HepG2 (cell line): ENCODE measurements around the gene SMIM20. TPM values are rescaled to one million over a fixed set of nuclear protein-coding genes. Genes with fewer than 3 reads are reported as not detected.

ENCODE experiments used
- CBX1 ChIP-seq: IDR thresholded peaks from one replicate; pipeline ENCODE4 v1.6.1; 2016; ENCODE audit warnings: antibody characterized with exemption, low read depth
- ERF ChIP-seq: IDR thresholded peaks from 2 replicates; pipeline ENCODE4 v1.6.1; 2018; ENCODE audit warnings: missing biosample characterization, missing genetic modification reagents
- FOXO1 ChIP-seq: sonication (generic); formaldehyde crosslinking; IDR thresholded peaks from 2 replicates; pipeline ENCODE4 v1.4.0; 2020; ENCODE audit warnings: missing genetic modification reagents
- GFI1 ChIP-seq: sonication (generic); formaldehyde crosslinking; IDR thresholded peaks from 2 replicates; pipeline ENCODE4 v1.5.0; 2020; ENCODE audit warnings: missing genetic modification reagents, mild to moderate bottlenecking, borderline replicate concordance
- MEIS2 ChIP-seq: sonication (generic); formaldehyde crosslinking; IDR thresholded peaks from 2 replicates; pipeline ENCODE4 v1.9.0; 2021; ENCODE audit warnings: mild to moderate bottlenecking, missing genetic modification reagents
- PTBP1 ChIP-seq: fragments of 200-400 bp; formaldehyde crosslinking; IDR thresholded peaks from 2 replicates; pipeline ENCODE4 v1.6.1; 2018; ENCODE audit warnings: low read length, low read depth; ENCODE audit not compliant: poor library complexity, severe bottlenecking
- RBAK ChIP-seq: sonication (generic); formaldehyde crosslinking; IDR thresholded peaks from 2 replicates; pipeline ENCODE4 v1.5.1; 2020; ENCODE audit warnings: mild to moderate bottlenecking, missing genetic modification reagents
- ZBTB42 ChIP-seq: sonication (generic); formaldehyde crosslinking; IDR thresholded peaks from 2 replicates; pipeline ENCODE4 v1.5.0; 2020; ENCODE audit warnings: mild to moderate bottlenecking, missing genetic modification reagents
- ZFP36L1 ChIP-seq: sonication (generic); formaldehyde crosslinking; IDR thresholded peaks from 2 replicates; pipeline ENCODE4 v1.8.0; 2022; ENCODE audit warnings: mild to moderate bottlenecking, missing genetic modification reagents, moderate library complexity
- ZFX ChIP-seq: sonication (generic); formaldehyde crosslinking; IDR thresholded peaks from 2 replicates; pipeline ENCODE4 v1.4.0; 2020; ENCODE audit warnings: mild to moderate bottlenecking, low read depth, missing genetic modification reagents, moderate library complexity
- ZNF124 ChIP-seq: sonication (generic); formaldehyde crosslinking; IDR thresholded peaks from 2 replicates; pipeline ENCODE4 v1.4.0; 2020; ENCODE audit warnings: missing genetic modification reagents
- ZNF143 ChIP-seq: sonication (generic); formaldehyde crosslinking; IDR thresholded peaks from 2 replicates; pipeline ENCODE4 v1.4.0; 2020; ENCODE audit warnings: missing genetic modification reagents
- ZSCAN29 ChIP-seq: sonication (generic); formaldehyde crosslinking; conservative IDR thresholded peaks from 2 replicates; pipeline ENCODE4 v1.4.0; 2020; ENCODE audit warnings: mild to moderate bottlenecking, missing genetic modification reagents
- polyA plus RNA-seq, 8 experiments: library from polyadenylated mRNA; depleted of rRNA in 3 of 8; stranded (reverse) in 7 of 8; unstranded in 1 of 8; fragments of >200 nt; fragmentation: Illumina TruSeq in 4 of 8; extraction: Trizol in 4 of 8; gene quantifications; 2 replicates each; pipeline versions ENCODE4 v1.2.1 to v1.2.3, GENCODE V29; 2011 to 2016; ENCODE audit warnings: low read depth in 4 of 8, missing spikeins in 1 of 8, mixed read lengths in 1 of 8; ENCODE audit not compliant: insufficient read depth in 1 of 8
- total RNA-seq, 5 experiments: library from RNA; depleted of rRNA; stranded (reverse); fragments of >200 nt; fragmentation: Illumina TruSeq; extraction: Trizol; gene quantifications; 2 replicates each; pipeline ENCODE4 v1.2.3, GENCODE V29; 2016; ENCODE audit warnings: low read depth in 1 of 5
- TF ChIP-seq, protein P1 (sequence below): sonication (generic); formaldehyde crosslinking; IDR thresholded peaks from 2 replicates; pipeline ENCODE4 v1.4.0; 2020; ENCODE audit warnings: mild to moderate bottlenecking, missing genetic modification reagents
- TF ChIP-seq, protein P2 (sequence below): sonication (generic); formaldehyde crosslinking; IDR thresholded peaks from 2 replicates; pipeline ENCODE4 v1.8.0; 2022; ENCODE audit warnings: mild to moderate bottlenecking, missing genetic modification reagents, borderline replicate concordance
- TF ChIP-seq, protein P3 (sequence below): IDR thresholded peaks from 2 replicates; pipeline ENCODE4 v1.6.1; 2016; ENCODE audit warnings: mild to moderate bottlenecking, missing biosample characterization, missing genetic modification reagents
- TF ChIP-seq, protein P4 (sequence below): sonication (generic); formaldehyde crosslinking; IDR thresholded peaks from 2 replicates; pipeline ENCODE4 v1.4.0; 2020; ENCODE audit warnings: missing genetic modification reagents, borderline replicate concordance
- TF ChIP-seq, protein P5 (sequence below): IDR thresholded peaks from 2 replicates; pipeline ENCODE4 v1.6.1; 2016; ENCODE audit warnings: mild to moderate bottlenecking
- TF ChIP-seq, protein P6 (sequence below): sonication (generic); formaldehyde crosslinking; IDR thresholded peaks from 2 replicates; pipeline ENCODE4 v1.5.0; 2020; ENCODE audit warnings: mild to moderate bottlenecking, missing genetic modification reagents
- TF ChIP-seq, protein P7 (sequence below): sonication (generic); formaldehyde crosslinking; IDR thresholded peaks from 2 replicates; pipeline ENCODE4 v1.8.0; 2022; ENCODE audit warnings: missing genetic modification reagents, mild to moderate bottlenecking, inconsistent platforms, borderline replicate concordance

The SMIM20 gene
- total and polyA plus RNA-seq, 2 of the 13 experiments (the other 11 are each of a cell fraction or from before 2014, with no cell fraction given): 26.3 to 30.2 TPM

DNA sequence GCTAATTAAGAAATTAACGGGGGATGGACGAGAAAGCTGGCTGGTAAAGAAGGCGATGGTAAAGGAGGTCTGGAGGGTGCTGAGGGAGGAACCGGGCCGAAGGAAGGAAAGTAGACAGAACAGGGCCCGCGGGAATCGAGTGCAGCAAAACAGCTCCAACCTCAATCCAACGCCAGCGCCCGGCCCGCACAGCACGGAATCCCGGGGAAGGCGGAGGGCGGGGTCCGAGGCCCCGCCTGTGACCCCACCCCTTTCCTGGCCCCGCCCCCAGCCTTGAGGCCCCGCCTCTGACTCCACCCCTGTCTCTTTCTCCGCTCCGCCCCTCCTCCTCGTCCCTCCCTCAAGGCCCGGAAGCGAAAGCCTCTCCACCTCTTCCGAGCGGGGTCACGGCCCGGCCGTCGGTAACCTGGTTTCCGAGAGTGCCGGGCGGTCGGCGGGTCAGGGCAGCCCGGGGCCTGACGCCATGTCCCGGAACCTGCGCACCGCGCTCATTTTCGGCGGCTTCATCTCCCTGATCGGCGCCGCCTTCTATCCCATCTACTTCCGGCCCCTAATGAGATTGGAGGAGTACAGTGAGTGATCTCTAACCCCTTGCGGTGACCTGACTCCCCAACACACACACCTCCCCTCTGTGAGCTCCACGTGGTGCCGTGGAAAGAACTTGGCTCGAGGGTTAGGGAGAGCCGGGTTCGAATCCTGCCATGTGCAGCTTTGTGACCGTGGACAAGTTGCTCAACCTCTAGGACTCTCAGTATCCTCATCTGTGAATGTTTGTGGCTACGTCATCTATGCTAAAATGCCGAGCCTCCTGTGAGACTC is at the start of gene SMIM20 (continued):
- peak; percentile 8; the same call in 1 of the 2 replicates for TF ChIP-seq FOXO1
- TF ChIP-seq ZFP36L1: 0 out of 2 replicates have a peak, but pooled peaks have one; percentile 17
- TF ChIP-seq, protein P1, sequence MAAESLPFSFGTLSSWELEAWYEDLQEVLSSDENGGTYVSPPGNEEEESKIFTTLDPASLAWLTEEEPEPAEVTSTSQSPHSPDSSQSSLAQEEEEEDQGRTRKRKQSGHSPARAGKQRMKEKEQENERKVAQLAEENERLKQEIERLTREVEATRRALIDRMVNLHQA (CRISPR knock-in tag): no peak
- TF ChIP-seq, protein P2, sequence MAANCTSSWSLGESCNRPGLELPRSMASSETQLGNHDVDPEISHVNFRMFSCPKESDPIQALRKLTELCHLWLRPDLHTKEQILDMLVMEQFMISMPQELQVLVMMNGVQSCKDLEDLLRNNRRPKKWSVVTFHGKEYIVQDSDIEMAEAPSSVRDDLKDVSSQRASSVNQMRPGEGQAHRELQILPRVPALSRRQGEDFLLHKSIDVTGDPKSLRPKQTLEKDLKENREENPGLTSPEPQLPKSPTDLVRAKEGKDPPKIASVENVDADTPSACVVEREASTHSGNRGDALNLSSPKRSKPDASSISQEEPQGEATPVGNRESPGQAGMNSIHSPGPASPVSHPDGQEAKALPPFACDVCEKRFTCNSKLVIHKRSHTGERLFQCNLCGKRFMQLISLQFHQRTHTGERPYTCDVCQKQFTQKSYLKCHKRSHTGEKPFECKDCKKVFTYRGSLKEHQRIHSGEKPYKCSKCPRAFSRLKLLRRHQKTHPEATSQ (CRISPR knock-in tag): no peak
- no peak for TF ChIP-seq ZBTB42 (CRISPR knock-in tag)
- TF ChIP-seq, protein P3, sequence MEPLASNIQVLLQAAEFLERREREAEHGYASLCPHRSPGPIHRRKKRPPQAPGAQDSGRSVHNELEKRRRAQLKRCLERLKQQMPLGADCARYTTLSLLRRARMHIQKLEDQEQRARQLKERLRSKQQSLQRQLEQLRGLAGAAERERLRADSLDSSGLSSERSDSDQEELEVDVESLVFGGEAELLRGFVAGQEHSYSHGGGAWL (CRISPR knock-in tag): peak; percentile 71
- TF ChIP-seq RBAK: no peak
- TF ChIP-seq, protein P4, sequence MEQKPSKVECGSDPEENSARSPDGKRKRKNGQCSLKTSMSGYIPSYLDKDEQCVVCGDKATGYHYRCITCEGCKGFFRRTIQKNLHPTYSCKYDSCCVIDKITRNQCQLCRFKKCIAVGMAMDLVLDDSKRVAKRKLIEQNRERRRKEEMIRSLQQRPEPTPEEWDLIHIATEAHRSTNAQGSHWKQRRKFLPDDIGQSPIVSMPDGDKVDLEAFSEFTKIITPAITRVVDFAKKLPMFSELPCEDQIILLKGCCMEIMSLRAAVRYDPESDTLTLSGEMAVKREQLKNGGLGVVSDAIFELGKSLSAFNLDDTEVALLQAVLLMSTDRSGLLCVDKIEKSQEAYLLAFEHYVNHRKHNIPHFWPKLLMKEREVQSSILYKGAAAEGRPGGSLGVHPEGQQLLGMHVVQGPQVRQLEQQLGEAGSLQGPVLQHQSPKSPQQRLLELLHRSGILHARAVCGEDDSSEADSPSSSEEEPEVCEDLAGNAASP (CRISPR knock-in tag): peak; percentile 21; the same call in 1 of the 2 replicates
- no peak for TF ChIP-seq CBX1
- no peak for TF ChIP-seq ZNF124 (CRISPR knock-in tag)
- TF ChIP-seq ERF: peak; percentile 60
- TF ChIP-seq GFI1 (CRISPR knock-in tag): peak; percentile 32; the same call in 1 of the 2 replicates
- TF ChIP-seq PTBP1: no peak
- peak; percentile 72 for TF ChIP-seq ZFX (CRISPR knock-in tag)
- TF ChIP-seq, protein P5, sequence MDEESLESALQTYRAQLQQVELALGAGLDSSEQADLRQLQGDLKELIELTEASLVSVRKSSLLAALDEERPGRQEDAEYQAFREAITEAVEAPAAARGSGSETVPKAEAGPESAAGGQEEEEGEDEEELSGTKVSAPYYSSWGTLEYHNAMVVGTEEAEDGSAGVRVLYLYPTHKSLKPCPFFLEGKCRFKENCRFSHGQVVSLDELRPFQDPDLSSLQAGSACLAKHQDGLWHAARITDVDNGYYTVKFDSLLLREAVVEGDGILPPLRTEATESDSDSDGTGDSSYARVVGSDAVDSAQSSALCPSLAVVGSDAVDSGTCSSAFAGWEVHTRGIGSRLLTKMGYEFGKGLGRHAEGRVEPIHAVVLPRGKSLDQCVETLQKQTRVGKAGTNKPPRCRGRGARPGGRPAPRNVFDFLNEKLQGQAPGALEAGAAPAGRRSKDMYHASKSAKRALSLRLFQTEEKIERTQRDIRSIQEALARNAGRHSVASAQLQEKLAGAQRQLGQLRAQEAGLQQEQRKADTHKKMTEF (CRISPR knock-in tag): peak; percentile 94
- TF ChIP-seq, protein P6, sequence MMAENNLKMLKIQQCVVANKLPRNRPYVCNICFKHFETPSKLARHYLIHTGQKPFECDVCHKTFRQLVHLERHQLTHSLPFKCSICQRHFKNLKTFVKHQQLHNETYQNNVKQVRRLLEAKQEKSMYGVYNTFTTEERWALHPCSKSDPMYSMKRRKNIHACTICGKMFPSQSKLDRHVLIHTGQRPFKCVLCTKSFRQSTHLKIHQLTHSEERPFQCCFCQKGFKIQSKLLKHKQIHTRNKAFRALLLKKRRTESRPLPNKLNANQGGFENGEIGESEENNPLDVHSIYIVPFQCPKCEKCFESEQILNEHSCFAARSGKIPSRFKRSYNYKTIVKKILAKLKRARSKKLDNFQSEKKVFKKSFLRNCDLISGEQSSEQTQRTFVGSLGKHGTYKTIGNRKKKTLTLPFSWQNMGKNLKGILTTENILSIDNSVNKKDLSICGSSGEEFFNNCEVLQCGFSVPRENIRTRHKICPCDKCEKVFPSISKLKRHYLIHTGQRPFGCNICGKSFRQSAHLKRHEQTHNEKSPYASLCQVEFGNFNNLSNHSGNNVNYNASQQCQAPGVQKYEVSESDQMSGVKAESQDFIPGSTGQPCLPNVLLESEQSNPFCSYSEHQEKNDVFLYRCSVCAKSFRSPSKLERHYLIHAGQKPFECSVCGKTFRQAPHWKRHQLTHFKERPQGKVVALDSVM (CRISPR knock-in tag): no peak; the same call in 1 of the 2 replicates
- peak; percentile 10; the same call in 1 of the 2 replicates for TF ChIP-seq ZNF143 (CRISPR knock-in tag)
- TF ChIP-seq MEIS2 (CRISPR knock-in tag): peak; percentile 76; the same call in 1 of the 2 replicates
- no peak for TF ChIP-seq ZSCAN29 (CRISPR knock-in tag)
- TF ChIP-seq, protein P7, sequence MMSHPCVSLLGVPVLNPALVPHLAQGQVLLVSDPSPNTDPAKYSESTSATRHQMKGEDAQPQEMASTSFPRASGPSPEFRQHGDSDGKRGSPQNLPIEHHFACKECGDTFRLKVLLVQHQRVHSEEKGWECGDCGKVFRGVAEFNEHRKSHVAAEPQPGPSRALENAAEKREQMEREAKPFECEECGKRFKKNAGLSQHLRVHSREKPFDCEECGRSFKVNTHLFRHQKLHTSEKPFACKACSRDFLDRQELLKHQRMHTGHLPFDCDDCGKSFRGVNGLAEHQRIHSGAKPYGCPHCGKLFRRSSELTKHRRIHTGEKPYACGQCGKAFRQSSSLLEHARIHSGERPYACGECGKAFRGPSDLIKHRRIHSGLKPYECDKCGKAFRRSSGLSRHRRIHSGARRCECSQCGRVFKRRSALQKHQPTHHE (CRISPR knock-in tag): peak; percentile 76; the same call in 1 of the 2 replicates
